ENCODE measurements around the gene CXCL16. TPM values are rescaled to one million over a fixed set of nuclear protein-coding genes. Genes with fewer than 3 reads are reported as not detected.
"Not testable (repeated sequence)": the region's sequence is repeated elsewhere in the genome, so short reads cannot be mapped to it uniquely, and the experiment has no call there.

CXCL16 gene
- total and polyA plus RNA-seq, 7 donors: 4.6 to 32.8 (median 6.8) TPM

DNA sequence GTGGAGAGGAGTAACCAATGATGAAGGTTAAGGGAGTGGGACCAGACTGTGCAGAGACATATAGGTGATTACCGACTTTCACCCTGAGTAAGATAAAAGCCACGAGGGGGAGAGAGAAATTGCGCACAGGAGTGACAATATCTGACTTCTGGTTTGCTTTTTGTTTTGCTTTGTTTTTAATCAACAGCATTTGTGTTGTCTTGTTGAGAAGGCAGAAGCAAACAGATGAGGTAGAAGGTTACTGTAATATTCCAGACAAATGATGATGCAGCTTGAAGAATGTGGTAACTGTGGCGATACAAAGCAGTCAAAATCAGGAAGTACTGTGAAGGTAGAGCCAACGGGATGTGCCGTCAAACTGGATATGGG is 43.3 kb downstream of the CXCL16 start:
- Histone ChIP-seq H3K27me3 (no peaks in the 10 kb centered on the region), H3K4me3 (no peak overlapping the region), H3K27ac (no peak overlapping the region), H3K9me3 (no peaks in the 10 kb centered on the region), H3K4me1 (peaks cover 0 to 6% (median 0%) of the 10 kb centered on the region in 4 donors), H3K36me3 (peaks cover 0 to 22% (median 0%) of the 10 kb centered on the region in 4 donors)
- 65 to 68% methylated on average over 6 of the region's 6 CpGs for WGBS, 2 donors
- peak; percentile 8 for DNase-seq
- TF ChIP-seq POLR2AphosphoS5 (IDR thresholded peaks at IDR 0.05) (no peak), EP300 (IDR thresholded peaks at IDR 0.05) (no peak), POLR2A (IDR thresholded peaks at IDR 0.05) (no peak)
- TF ChIP-seq, protein P1, sequence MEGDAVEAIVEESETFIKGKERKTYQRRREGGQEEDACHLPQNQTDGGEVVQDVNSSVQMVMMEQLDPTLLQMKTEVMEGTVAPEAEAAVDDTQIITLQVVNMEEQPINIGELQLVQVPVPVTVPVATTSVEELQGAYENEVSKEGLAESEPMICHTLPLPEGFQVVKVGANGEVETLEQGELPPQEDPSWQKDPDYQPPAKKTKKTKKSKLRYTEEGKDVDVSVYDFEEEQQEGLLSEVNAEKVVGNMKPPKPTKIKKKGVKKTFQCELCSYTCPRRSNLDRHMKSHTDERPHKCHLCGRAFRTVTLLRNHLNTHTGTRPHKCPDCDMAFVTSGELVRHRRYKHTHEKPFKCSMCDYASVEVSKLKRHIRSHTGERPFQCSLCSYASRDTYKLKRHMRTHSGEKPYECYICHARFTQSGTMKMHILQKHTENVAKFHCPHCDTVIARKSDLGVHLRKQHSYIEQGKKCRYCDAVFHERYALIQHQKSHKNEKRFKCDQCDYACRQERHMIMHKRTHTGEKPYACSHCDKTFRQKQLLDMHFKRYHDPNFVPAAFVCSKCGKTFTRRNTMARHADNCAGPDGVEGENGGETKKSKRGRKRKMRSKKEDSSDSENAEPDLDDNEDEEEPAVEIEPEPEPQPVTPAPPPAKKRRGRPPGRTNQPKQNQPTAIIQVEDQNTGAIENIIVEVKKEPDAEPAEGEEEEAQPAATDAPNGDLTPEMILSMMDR (IDR thresholded peaks at IDR 0.05): no peak
- intact Hi-C loops (cut with DNase I): no loop called here

DNA sequence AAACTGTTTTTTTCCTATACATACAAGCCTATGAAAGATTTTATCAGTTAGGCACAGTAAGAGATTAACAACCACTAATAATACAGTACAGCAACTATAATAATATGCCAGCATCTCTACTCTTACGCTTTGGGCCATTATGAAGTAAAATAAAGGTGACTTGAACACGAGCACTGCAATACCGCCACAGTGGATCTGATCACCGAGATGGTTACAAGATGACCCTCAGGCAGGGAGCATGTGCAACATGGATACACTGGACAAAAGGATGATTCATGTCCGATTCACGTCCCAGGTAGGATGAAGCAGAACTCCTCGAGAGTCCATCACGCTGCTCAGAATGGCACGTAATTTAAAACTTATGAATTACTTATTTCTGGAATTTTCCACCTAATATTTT is 46.3 kb downstream of the CXCL16 start:
- TF ChIP-seq POLR2AphosphoS5 (IDR thresholded peaks at IDR 0.05): no peak
- no peak for TF ChIP-seq EP300 (IDR thresholded peaks at IDR 0.05)
- TF ChIP-seq, protein P1 (IDR thresholded peaks at IDR 0.05): no peak
- no peak for TF ChIP-seq POLR2A (IDR thresholded peaks at IDR 0.05)
- Histone ChIP-seq H3K4me1 (peaks cover 0 to 7% (median 0%) of the 10 kb centered on the region in 4 donors), H3K36me3 (peaks cover 0 to 43% (median 0%) of the 10 kb centered on the region in 4 donors), H3K27ac (no peak overlapping the region), H3K9me3 (no peaks in the 10 kb centered on the region), H3K4me3 (no peak overlapping the region), H3K27me3 (no peaks in the 10 kb centered on the region)
- WGBS, 2 donors: 86 to 90% methylated on average over 9 of the region's 9 CpGs
- intact Hi-C loops (cut with DNase I): no loop called here
- peak; percentile 0 for DNase-seq

DNA sequence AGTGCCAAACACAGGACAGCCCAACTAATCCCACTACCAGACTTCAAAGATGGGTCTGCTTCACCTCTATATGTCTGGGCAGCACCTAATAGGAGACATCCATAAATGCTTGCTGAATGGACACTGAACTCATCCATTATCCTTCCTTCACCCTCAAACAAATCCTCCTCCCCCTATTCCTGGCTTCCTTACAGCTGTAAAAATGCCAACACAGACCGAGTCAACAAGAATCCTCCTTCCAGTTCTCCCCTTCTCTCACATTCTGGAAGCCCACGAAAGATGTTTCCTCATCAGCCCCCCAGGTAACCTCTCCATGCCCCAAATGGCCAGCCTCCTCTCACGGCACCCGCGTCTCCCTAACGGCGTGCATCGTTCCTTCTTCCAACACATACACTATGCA is 48.0 kb downstream of the CXCL16 start:
- intact Hi-C loops (cut with DNase I): no loop called here
- Histone ChIP-seq H3K4me3 (no peak overlapping the region), H3K27me3 (no peaks in the 10 kb centered on the region), H3K4me1 (peaks cover 0 to 7% (median 0%) of the 10 kb centered on the region in 4 donors), H3K36me3 (peaks cover 0 to 29% (median 0%) of the 10 kb centered on the region in 4 donors), H3K27ac (peak overlapping the region in 3 of 4 donors; percentile 12 to 38 (median 26)), H3K9me3 (no peaks in the 10 kb centered on the region)
- TF ChIP-seq POLR2A (IDR thresholded peaks at IDR 0.05): no peak
- no peak for TF ChIP-seq EP300 (IDR thresholded peaks at IDR 0.05)
- TF ChIP-seq, protein P1 (IDR thresholded peaks at IDR 0.05): no peak
- no peak for TF ChIP-seq POLR2AphosphoS5 (IDR thresholded peaks at IDR 0.05)
- 72 to 76% methylated on average over 8 of the region's 8 CpGs for WGBS, 2 donors
- no peak for DNase-seq

DNA sequence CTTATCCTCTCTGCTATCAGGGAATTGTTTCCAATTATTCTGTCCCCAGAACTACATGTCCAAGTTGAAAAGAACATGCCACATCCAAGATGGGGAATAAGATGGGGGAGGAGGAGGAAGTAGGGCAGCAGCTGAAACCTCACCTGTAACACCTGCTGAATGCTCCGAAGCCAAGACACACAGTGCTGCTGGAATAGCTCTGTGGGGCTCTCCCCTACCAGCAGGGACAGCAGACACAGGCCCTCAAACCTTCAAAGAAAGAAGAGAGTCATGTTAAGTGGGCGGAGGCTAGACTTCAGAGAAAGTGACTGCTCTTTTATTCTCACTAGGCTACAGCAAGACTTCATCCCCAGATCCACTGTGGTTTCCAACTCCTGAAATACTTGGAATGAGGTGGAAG is 49.0 kb downstream of the CXCL16 start:
- peaks cover 0 to 21% (median 0%) of the 10 kb centered on the region in 4 donors for H3K36me3 ChIP-seq
- TF ChIP-seq, protein P1 (IDR thresholded peaks at IDR 0.05): no peak
- no peak for TF ChIP-seq EP300 (IDR thresholded peaks at IDR 0.05)
- no peak for TF ChIP-seq POLR2AphosphoS5 (IDR thresholded peaks at IDR 0.05)
- no peak for TF ChIP-seq POLR2A (IDR thresholded peaks at IDR 0.05)
- intact Hi-C loops (cut with DNase I): no loop called here
- H3K4me3 ChIP-seq: no peak overlapping the region
- no peaks in the 10 kb centered on the region for H3K9me3 ChIP-seq
- H3K27me3 ChIP-seq: no peaks in the 10 kb centered on the region
- no peak overlapping the region for H3K27ac ChIP-seq
- peaks cover 0 to 7% (median 0%) of the 10 kb centered on the region in 4 donors for H3K4me1 ChIP-seq
- DNase-seq: no peak
- WGBS, 2 donors: 39 to 78% methylated on average over 2 of the region's 2 CpGs

DNA sequence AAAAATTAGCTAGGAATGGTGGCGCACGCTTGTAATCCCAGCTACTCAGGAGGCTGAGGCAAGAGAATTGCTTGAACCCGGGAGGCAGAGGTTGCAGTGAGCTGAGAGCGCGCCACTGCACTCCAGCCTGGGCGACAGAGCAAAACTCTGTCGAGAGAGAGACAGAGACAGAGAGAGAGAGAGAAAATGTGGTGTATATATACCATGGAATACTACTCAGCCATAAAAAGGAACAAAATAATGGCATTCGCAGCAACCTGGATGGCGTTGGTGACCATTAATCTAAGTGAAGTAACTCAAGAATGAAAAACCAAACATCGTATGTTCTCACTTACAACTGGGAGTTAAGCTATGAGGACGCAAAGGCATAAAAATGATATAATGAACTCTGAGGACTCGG is 49.9 kb downstream of the CXCL16 start:
- H3K9me3 ChIP-seq; H3K4me1 ChIP-seq; intact Hi-C loops (cut with DNase I); H3K27me3 ChIP-seq; H3K4me3 ChIP-seq; DNase-seq; H3K27ac ChIP-seq: not testable (repeated sequence)
- H3K36me3 ChIP-seq: peaks cover 0 to 21% (median 0%) of the 10 kb centered on the region in 4 donors
- 90 to 93% methylated on average over 12 of the region's 12 CpGs for WGBS, 2 donors

DNA sequence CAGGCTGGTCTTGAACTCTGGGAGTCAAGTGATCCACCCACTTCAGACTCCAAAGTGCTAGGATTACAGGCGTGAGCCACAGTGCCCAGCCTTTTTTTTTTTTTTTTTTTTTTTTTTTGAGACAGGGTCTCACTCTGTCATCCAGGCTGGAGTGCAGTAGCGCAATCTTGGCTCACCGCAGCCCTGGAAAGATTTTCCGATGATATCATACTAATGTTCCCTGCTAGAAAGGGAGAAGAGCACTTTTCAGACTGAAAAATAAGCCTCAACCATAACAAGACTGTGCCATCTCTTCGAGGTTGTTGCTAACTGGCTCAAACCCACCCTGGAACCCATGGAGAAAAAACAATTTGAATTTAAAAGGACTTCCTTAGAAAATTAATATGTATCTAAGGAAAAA is 56.0 kb downstream of the CXCL16 start:
- Histone ChIP-seq H3K36me3 (peaks cover 13 to 40% (median 23%) of the 10 kb centered on the region in 4 donors), H3K27ac (peak overlapping the region in 3 of 4 donors; percentile 41 to 67 (median 67))
- WGBS, 2 donors: 92 to 96% methylated on average over 5 of the region's 5 CpGs
- DNase-seq: peak; percentile 73
- intact Hi-C loops (cut with DNase I); H3K4me3 ChIP-seq; H3K27me3 ChIP-seq; H3K9me3 ChIP-seq; H3K4me1 ChIP-seq: not testable (repeated sequence)
